Measurements from ENCODE around the gene PHLPP1. TPM values are rescaled to one million over a fixed set of nuclear protein-coding genes. Genes with fewer than 3 reads are reported as not detected.

PHLPP1 gene
- total RNA-seq, 1 experiment from 2014 or later, result 28.0 TPM

DNA sequence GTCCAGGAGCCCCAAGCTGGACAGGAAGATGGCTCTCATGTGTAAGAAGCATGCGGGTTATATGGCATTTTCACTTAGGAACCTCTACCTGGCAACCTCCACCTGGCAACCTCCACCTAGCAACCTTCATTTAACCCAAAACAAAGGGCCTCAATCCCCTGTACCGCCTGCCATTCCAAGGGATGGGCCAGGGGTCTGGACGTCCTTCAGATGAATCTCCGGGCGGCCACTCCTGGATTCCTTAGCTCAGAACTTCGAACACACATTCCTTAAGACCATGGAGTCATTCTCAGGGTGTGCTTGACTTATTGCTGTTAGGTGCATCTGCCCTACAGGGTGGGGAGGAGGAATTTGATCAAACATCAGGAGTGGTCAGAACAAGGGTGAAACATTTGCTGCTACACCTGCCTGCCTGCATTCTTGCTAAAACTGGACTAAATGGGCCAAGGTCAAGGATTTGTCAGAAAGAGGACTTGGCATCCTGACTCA is 277.6 kb downstream of the PHLPP1 start:
- Mint-ChIP-seq H3K4me3 (ENCODE audit: low read depth, unreplicated experiment) (no peak overlapping the region), H3K9me3 (ENCODE audit: low read depth, unreplicated experiment) (no peaks in the 10 kb centered on the region), H3K27ac (ENCODE audit: unreplicated experiment) (no peak overlapping the region), H3K27me3 (ENCODE audit: unreplicated experiment) (no peaks in the 10 kb centered on the region), H3K4me1 (ENCODE audit: low read depth, unreplicated experiment) (peaks cover 2% of the 10 kb centered on the region), H3K36me3 (ENCODE audit: insufficient read depth, unreplicated experiment) (no peaks in the 10 kb centered on the region)
- intact Hi-C loops (cut with micrococcal nuclease; ENCODE audit: unreplicated experiment), result no loop called here
- TF ChIP-seq, protein P1, sequence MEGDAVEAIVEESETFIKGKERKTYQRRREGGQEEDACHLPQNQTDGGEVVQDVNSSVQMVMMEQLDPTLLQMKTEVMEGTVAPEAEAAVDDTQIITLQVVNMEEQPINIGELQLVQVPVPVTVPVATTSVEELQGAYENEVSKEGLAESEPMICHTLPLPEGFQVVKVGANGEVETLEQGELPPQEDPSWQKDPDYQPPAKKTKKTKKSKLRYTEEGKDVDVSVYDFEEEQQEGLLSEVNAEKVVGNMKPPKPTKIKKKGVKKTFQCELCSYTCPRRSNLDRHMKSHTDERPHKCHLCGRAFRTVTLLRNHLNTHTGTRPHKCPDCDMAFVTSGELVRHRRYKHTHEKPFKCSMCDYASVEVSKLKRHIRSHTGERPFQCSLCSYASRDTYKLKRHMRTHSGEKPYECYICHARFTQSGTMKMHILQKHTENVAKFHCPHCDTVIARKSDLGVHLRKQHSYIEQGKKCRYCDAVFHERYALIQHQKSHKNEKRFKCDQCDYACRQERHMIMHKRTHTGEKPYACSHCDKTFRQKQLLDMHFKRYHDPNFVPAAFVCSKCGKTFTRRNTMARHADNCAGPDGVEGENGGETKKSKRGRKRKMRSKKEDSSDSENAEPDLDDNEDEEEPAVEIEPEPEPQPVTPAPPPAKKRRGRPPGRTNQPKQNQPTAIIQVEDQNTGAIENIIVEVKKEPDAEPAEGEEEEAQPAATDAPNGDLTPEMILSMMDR (IDR thresholded peaks at IDR 0.05; ENCODE audit: unreplicated experiment), result no peak
- CTCF ChIA-PET, result no interaction called here
- no TSS peak for BruUV-seq (replicated peaks)
- DNase-seq, result no peak

DNA sequence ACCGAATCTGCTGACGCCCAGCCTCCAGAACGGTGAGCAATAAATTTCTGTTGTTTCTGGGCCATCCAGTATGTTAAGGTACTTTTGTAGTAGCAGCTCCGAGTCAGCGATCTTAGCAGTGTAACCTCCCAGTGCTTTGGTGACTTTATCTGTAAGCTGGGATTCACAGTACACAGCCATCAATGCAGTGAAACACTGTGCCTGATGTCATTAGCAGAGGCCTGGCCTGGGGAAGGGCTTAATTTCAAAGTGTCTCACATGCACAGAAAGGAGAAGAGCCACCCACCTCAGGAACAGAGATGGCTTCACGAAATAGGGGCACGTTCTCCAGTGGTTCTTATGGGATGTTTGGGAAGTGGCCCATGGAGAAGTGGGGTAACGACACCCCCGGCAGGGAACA is 281.2 kb downstream of the PHLPP1 start:
- Mint-ChIP-seq H3K9me3 (ENCODE audit: low read depth, unreplicated experiment) (no peaks in the 10 kb centered on the region), H3K4me3 (ENCODE audit: low read depth, unreplicated experiment) (no peak overlapping the region), H3K27ac (ENCODE audit: unreplicated experiment) (no peak overlapping the region), H3K4me1 (ENCODE audit: low read depth, unreplicated experiment) (peaks cover 37% of the 10 kb centered on the region), H3K36me3 (ENCODE audit: insufficient read depth, unreplicated experiment) (peaks cover 16% of the 10 kb centered on the region), H3K27me3 (ENCODE audit: unreplicated experiment) (no peaks in the 10 kb centered on the region)
- CTCF ChIA-PET, result interaction anchor here (0.5 kb wide), 1 partner anchor 302 kb away, joined by 3 read pairs; no protein-coding TSS in a partner anchor
- intact Hi-C loops (cut with micrococcal nuclease; ENCODE audit: unreplicated experiment), result no loop called here
- TF ChIP-seq, protein P1 (IDR thresholded peaks at IDR 0.05; ENCODE audit: unreplicated experiment), result no peak
- DNase-seq, result no peak
- no TSS peak for BruUV-seq (replicated peaks)

DNA sequence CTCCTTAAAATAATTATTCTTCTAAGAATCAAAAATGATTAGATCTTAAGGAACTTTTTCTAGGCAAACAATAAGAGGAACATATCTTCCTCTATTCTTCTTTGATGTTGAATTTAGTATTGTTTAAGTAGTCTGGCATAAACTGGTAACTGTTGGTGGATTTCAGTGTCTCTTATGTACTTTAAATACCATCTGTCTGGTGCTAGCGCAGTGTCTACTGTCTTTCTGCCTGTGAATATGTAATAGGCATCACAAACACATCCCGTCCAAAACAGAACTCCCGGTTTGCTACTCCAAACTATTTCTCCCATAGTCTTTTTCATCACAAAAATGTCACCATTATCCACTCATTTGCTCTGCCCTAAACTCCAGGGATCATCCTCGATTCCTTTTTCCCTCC is 281.7 kb downstream of the PHLPP1 start:
- CTCF ChIA-PET, result interaction anchor here (0.5 kb wide), 1 partner anchor 303 kb away, joined by 3 read pairs; no protein-coding TSS in a partner anchor
- TF ChIP-seq, protein P1 (IDR thresholded peaks at IDR 0.05; ENCODE audit: unreplicated experiment), result no peak
- no TSS peak for BruUV-seq (replicated peaks)
- no peak for DNase-seq
- no peak overlapping the region for H3K4me3 Mint-ChIP-seq (ENCODE audit: low read depth, unreplicated experiment)
- H3K36me3 Mint-ChIP-seq (ENCODE audit: insufficient read depth, unreplicated experiment), result peaks cover 21% of the 10 kb centered on the region
- no peaks in the 10 kb centered on the region for H3K9me3 Mint-ChIP-seq (ENCODE audit: low read depth, unreplicated experiment)
- intact Hi-C loops (cut with micrococcal nuclease; ENCODE audit: unreplicated experiment), result no loop called here
- H3K27ac Mint-ChIP-seq (ENCODE audit: unreplicated experiment), result no peak overlapping the region
- H3K27me3 Mint-ChIP-seq (ENCODE audit: unreplicated experiment), result no peaks in the 10 kb centered on the region
- peaks cover 42% of the 10 kb centered on the region for H3K4me1 Mint-ChIP-seq (ENCODE audit: low read depth, unreplicated experiment)

DNA sequence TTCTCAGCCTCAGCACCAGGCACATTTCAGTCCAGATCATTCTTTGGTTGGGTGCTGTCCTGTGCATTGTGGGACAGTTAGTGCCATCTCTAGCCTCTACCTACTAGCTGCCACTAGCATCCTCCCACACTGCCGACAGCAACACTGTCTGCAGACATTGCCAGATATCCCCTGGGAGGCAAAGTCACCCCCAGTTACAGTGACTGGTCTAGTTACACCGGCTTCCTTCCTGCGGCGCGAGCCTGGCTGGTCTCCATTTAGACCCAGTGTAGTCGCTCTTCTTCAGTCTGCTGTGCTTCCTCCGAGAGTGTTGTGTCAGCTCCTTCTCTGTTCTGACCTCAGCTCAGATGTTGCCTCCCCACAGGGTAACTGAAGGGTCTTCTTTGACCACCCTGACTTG is 283.1 kb downstream of the PHLPP1 start:
- H3K9me3 Mint-ChIP-seq (ENCODE audit: low read depth, unreplicated experiment), result no peaks in the 10 kb centered on the region
- TF ChIP-seq, protein P1 (IDR thresholded peaks at IDR 0.05; ENCODE audit: unreplicated experiment), result no peak
- CTCF ChIA-PET, result interaction anchor here (0.8 kb wide), 1 partner anchor 21 kb away, joined by 3 read pairs; no protein-coding TSS in a partner anchor
- no peaks in the 10 kb centered on the region for H3K27me3 Mint-ChIP-seq (ENCODE audit: unreplicated experiment)
- H3K36me3 Mint-ChIP-seq (ENCODE audit: insufficient read depth, unreplicated experiment), result peaks cover 32% of the 10 kb centered on the region
- H3K4me1 Mint-ChIP-seq (ENCODE audit: low read depth, unreplicated experiment), result peaks cover 56% of the 10 kb centered on the region
- intact Hi-C loops (cut with micrococcal nuclease; ENCODE audit: unreplicated experiment), result no loop called here
- BruUV-seq (replicated peaks), result no TSS peak
- H3K27ac Mint-ChIP-seq (ENCODE audit: unreplicated experiment), result peak overlapping the region; percentile 89
- DNase-seq, result no peak
- no peak overlapping the region for H3K4me3 Mint-ChIP-seq (ENCODE audit: low read depth, unreplicated experiment)

All from Calu3 (cell line).